HepG2 (cell line): ENCODE measurements around the gene FOLR1. TPM values are rescaled to one million over a fixed set of nuclear protein-coding genes. Genes with fewer than 3 reads are reported as not detected.
A peak's percentile ranks its signal among the peaks of the same experiment; 100 is the strongest.

Experiments used
- ATF2 ChIP-seq: sonication (generic); formaldehyde crosslinking; IDR thresholded peaks from 2 replicates; pipeline ENCODE4 v1.4.0; 2020; ENCODE audit warnings: missing genetic modification reagents
- HMGXB4 ChIP-seq, 2 experiments: sonication (generic) in 1 of 2; formaldehyde crosslinking in 1 of 2; IDR thresholded peaks; 2 replicates each; pipeline versions ENCODE4 v1.4.0 to v1.6.1; 2018 to 2020; ENCODE audit warnings: missing genetic modification reagents in 2 of 2, borderline replicate concordance in 1 of 2, low read depth in 1 of 2, mild to moderate bottlenecking in 1 of 2, missing biosample characterization in 1 of 2
- PHF8 ChIP-seq: sonication (generic); formaldehyde crosslinking; IDR thresholded peaks from 2 replicates; pipeline ENCODE4 v1.5.0; 2020; ENCODE audit warnings: missing genetic modification reagents
- POLR2AphosphoS5 ChIP-seq: IDR thresholded peaks from 2 replicates; pipeline ENCODE4 v1.6.1; 2012; ENCODE audit warnings: low read depth, low read length
- RXRB ChIP-seq: IDR thresholded peaks from 2 replicates; pipeline ENCODE4 v1.6.1; 2016; ENCODE audit warnings: borderline replicate concordance, missing genetic modification reagents, missing compliant biosample characterization
- SAFB2 ChIP-seq: sonication (generic); formaldehyde crosslinking; IDR thresholded peaks from 2 replicates; pipeline ENCODE4 v1.5.1; 2020; ENCODE audit warnings: missing genetic modification reagents, low read depth, mild to moderate bottlenecking, borderline replicate concordance
- SAP130 ChIP-seq: IDR thresholded peaks from 2 replicates; pipeline ENCODE4 v1.6.1; 2016; ENCODE audit warnings: low read depth
- SETDB1 ChIP-seq: sonication (generic); formaldehyde crosslinking; IDR thresholded peaks from 2 replicates; pipeline ENCODE4 v1.5.1; 2020; ENCODE audit warnings: missing genetic modification reagents, mild to moderate bottlenecking, borderline replicate concordance
- TAF1 ChIP-seq: sonication (generic); formaldehyde crosslinking; IDR thresholded peaks from 2 replicates; pipeline ENCODE4 v1.4.0; 2020; ENCODE audit warnings: missing genetic modification reagents
- TSC22D2 ChIP-seq: sonication (generic); formaldehyde crosslinking; IDR thresholded peaks from 2 replicates; pipeline ENCODE4 v1.5.1; 2020; ENCODE audit warnings: missing genetic modification reagents, mild to moderate bottlenecking, borderline replicate concordance
- ZBTB43 ChIP-seq: sonication (generic); formaldehyde crosslinking; conservative IDR thresholded peaks from 2 replicates; pipeline ENCODE4 v1.4.0; 2020; ENCODE audit warnings: missing genetic modification reagents
- ZHX2 ChIP-seq, 2 experiments: sonication (generic) in 1 of 2; formaldehyde crosslinking in 1 of 2; IDR thresholded peaks; 2 replicates each; pipeline versions ENCODE4 v1.6.1 to v1.9.0; 2014 to 2022; ENCODE audit warnings: antibody characterized with exemption in 1 of 2, borderline replicate concordance in 1 of 2, inconsistent platforms in 1 of 2, low read depth in 1 of 2, missing genetic modification reagents in 1 of 2
- ZNF180 ChIP-seq: sonication (generic); formaldehyde crosslinking; IDR thresholded peaks from 2 replicates; pipeline ENCODE4 v1.4.0; 2020; ENCODE audit warnings: low read depth, missing genetic modification reagents, borderline replicate concordance
- ZNF530 ChIP-seq: sonication (generic); formaldehyde crosslinking; IDR thresholded peaks from 2 replicates; pipeline ENCODE4 v1.5.0; 2020; ENCODE audit warnings: low read depth, mild to moderate bottlenecking, missing genetic modification reagents
- ZNF563 ChIP-seq: sonication (generic); formaldehyde crosslinking; IDR thresholded peaks from 2 replicates; pipeline ENCODE4 v1.8.0; 2022; ENCODE audit warnings: mild to moderate bottlenecking, moderate library complexity, missing genetic modification reagents
- ZNF678 ChIP-seq: sonication (generic); formaldehyde crosslinking; IDR thresholded peaks from 2 replicates; pipeline ENCODE4 v1.4.0; 2020; ENCODE audit warnings: mild to moderate bottlenecking, missing genetic modification reagents
- polyA plus RNA-seq, 8 experiments: library from polyadenylated mRNA; depleted of rRNA in 3 of 8; stranded (reverse) in 7 of 8; unstranded in 1 of 8; fragments of >200 nt; fragmentation: Illumina TruSeq in 4 of 8; extraction: Trizol in 4 of 8; gene quantifications; 2 replicates each; pipeline versions ENCODE4 v1.2.1 to v1.2.3, GENCODE V29; 2011 to 2016; ENCODE audit warnings: low read depth in 4 of 8, missing spikeins in 1 of 8, mixed read lengths in 1 of 8; ENCODE audit not compliant: insufficient read depth in 1 of 8
- total RNA-seq, 5 experiments: library from RNA; depleted of rRNA; stranded (reverse); fragments of >200 nt; fragmentation: Illumina TruSeq; extraction: Trizol; gene quantifications; 2 replicates each; pipeline ENCODE4 v1.2.3, GENCODE V29; 2016; ENCODE audit warnings: low read depth in 1 of 5

Gene FOLR1
- total and polyA plus RNA-seq, 2 of the 13 experiments (the other 11 are each of a cell fraction or from before 2014, with no cell fraction given) = 0.20 TPM; not detected in 1

- TF ChIP-seq ZBTB43 (CRISPR knock-in tag) (0 out of 2 replicates have a peak, but pooled peaks have one; percentile 45), HMGXB4 (CRISPR knock-in tag; IDR thresholded peaks at IDR 0.05; ENCODE audit: borderline replicate concordance in 1 of 2, low read depth in 1 of 2) (peak in 1 of 2 experiments; percentile 56; a peak in 1 of 4 replicates), RXRB (CRISPR knock-in tag) (no peak), SETDB1 (no peak), ZNF678 (CRISPR knock-in tag) (no peak), ZNF563 (CRISPR knock-in tag) (no peak), TAF1 (CRISPR knock-in tag) (0 out of 2 replicates have a peak, but pooled peaks have one; percentile 21), ZNF530 (CRISPR knock-in tag) (no peak), ATF2 (no peak), TSC22D2 (CRISPR knock-in tag) (peak; percentile 26; the same call in 1 of the 2 replicates), PHF8 (CRISPR knock-in tag) (peak; percentile 64), SAP130 (peak; percentile 53; the same call in 1 of the 2 replicates), SAFB2 (CRISPR knock-in tag) (no peak), ZNF180 (CRISPR knock-in tag) (no peak), ZHX2 (IDR thresholded peaks at IDR 0.05; ENCODE audit: low read depth) (no peak), ZHX2 (CRISPR knock-in tag; IDR thresholded peaks at IDR 0.05; ENCODE audit: borderline replicate concordance) (no peak), POLR2AphosphoS5 (no peak)
Observed at GRCh38 chr11:72224564-72225410, 32.8 kb downstream of the FOLR1 start, which contains the start of gene INPPL1 (continued).
